ENCODE results near the gene TCL1A. TPM values are rescaled to one million over a fixed set of nuclear protein-coding genes. Genes with fewer than 3 reads are reported as not detected.

TCL1A gene
- total and polyA plus RNA-seq, 4 donors = 0.14 to 17.2 (median 0.68) TPM

DNA sequence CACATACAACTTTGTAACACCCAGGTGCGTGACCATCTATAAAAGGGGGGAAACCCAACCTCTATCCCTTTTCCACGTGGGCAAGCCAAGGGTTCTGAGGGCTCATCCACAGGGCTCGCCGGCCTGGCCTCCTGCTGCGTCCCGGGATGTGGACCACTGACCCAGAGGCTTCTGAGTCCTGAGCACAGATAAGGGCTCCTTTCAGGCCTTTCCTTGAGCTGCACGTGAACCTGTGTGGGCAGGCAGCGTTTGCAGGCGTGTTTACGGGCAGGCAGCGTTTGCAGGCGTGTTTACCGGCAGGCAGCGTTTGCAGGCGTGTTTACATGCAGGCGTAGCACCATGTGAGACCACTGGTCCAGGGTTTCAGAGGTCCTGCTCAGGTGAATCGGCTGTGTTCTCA is 3.8 kb downstream of the TCL1A start (continued):
- TF ChIP-seq EGR1 (IDR thresholded peaks at IDR 0.05; ENCODE audit: low read depth in 2 of 2) (no peak), FOXA1 (IDR thresholded peaks at IDR 0.05) (no peak)

DNA sequence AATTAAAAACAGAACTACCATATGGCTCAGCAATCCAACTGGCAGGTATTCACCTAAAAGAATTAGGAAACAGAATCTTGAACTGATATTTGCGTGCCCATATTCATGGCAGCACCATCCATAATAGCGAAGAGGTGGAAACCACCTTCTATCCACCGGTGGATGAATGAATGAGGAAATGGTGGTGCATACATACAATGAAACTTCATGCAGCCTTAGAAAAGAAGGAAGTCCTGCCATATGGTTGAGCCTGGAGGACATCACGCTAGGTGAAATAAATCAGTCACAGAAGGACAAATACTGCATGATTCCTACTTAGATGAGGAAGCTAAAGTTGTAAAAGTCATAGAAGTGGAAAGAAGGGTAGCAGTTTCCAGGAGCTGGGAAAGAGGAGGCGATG is 6.6 kb downstream of the TCL1A start:
- H3K4me3 ChIP-seq (ENCODE audit: low read depth in 1 of 3, low read length in 3 of 3) = no peak overlapping the region
- peaks cover 0 to 11% (median 1%) of the 10 kb centered on the region in 4 donors for H3K27me3 ChIP-seq (ENCODE audit: control insufficient read depth in 4 of 4, insufficient read depth in 4 of 4, low read length in 3 of 4)
- 80% methylated on average over 5 of the region's 5 CpGs for WGBS
- no peak overlapping the region for H3K27ac ChIP-seq (ENCODE audit: low read depth in 1 of 2, low read length in 2 of 2)
- no peak overlapping the region for H3K9ac ChIP-seq (ENCODE audit: low read depth in 1 of 2, low read length in 2 of 2)
- no peaks in the 10 kb centered on the region for H3K36me3 ChIP-seq (ENCODE audit: control insufficient read depth in 4 of 4, insufficient read depth in 3 of 4, low read depth in 1 of 4, low read length in 3 of 4)
- H3K4me1 ChIP-seq (ENCODE audit: control insufficient read depth in 4 of 4, insufficient read depth in 4 of 4, low read length in 3 of 4) = no peaks in the 10 kb centered on the region
- H3K9me3 ChIP-seq (ENCODE audit: control insufficient read depth in 4 of 4, low read length in 3 of 4) = no peaks in the 10 kb centered on the region
- no peak for DNase-seq (ENCODE audit: low spot score)
- TF ChIP-seq CTCF (IDR thresholded peaks at IDR 0.05; ENCODE audit: low read depth, low read length, missing input control) = no peak
- no peak for TF ChIP-seq FOXA2 (IDR thresholded peaks at IDR 0.05)
- TF ChIP-seq JUND (IDR thresholded peaks at IDR 0.05) = no peak
- TF ChIP-seq ZBTB33 (IDR thresholded peaks at IDR 0.05) = no peak
- TF ChIP-seq, protein P1, sequence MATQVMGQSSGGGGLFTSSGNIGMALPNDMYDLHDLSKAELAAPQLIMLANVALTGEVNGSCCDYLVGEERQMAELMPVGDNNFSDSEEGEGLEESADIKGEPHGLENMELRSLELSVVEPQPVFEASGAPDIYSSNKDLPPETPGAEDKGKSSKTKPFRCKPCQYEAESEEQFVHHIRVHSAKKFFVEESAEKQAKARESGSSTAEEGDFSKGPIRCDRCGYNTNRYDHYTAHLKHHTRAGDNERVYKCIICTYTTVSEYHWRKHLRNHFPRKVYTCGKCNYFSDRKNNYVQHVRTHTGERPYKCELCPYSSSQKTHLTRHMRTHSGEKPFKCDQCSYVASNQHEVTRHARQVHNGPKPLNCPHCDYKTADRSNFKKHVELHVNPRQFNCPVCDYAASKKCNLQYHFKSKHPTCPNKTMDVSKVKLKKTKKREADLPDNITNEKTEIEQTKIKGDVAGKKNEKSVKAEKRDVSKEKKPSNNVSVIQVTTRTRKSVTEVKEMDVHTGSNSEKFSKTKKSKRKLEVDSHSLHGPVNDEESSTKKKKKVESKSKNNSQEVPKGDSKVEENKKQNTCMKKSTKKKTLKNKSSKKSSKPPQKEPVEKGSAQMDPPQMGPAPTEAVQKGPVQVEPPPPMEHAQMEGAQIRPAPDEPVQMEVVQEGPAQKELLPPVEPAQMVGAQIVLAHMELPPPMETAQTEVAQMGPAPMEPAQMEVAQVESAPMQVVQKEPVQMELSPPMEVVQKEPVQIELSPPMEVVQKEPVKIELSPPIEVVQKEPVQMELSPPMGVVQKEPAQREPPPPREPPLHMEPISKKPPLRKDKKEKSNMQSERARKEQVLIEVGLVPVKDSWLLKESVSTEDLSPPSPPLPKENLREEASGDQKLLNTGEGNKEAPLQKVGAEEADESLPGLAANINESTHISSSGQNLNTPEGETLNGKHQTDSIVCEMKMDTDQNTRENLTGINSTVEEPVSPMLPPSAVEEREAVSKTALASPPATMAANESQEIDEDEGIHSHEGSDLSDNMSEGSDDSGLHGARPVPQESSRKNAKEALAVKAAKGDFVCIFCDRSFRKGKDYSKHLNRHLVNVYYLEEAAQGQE (IDR thresholded peaks at IDR 0.05) = no peak

DNA sequence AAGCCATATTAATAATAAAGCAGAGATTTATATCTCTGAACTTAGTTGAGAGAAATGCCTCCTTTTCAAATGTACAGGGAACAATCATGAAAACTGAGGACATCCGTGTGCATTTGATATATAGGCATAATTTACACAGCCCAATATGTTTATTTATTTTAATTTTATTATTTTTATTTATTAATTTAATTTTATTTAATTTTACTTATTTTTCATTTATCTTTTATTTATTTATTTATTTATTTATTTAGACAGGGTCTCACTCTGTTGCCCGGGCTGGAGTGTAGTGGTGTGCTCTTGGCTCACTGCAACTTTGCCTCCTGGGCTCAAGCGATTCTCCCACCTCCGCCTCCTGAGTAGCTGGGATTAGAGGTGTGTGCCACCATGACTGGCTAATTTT is 8.4 kb downstream of the TCL1A start:
- Histone ChIP-seq H3K27ac (ENCODE audit: low read depth in 1 of 2, low read length in 2 of 2) (no peak overlapping the region), H3K4me1 (ENCODE audit: control insufficient read depth in 4 of 4, insufficient read depth in 4 of 4, low read length in 3 of 4) (no peaks in the 10 kb centered on the region), H3K9ac (ENCODE audit: low read depth in 1 of 2, low read length in 2 of 2) (no peak overlapping the region), H3K4me3 (ENCODE audit: low read depth in 1 of 3, low read length in 3 of 3) (no peak overlapping the region), H3K36me3 (ENCODE audit: control insufficient read depth in 4 of 4, insufficient read depth in 3 of 4, low read depth in 1 of 4, low read length in 3 of 4) (no peaks in the 10 kb centered on the region), H3K9me3 (ENCODE audit: control insufficient read depth in 4 of 4, low read length in 3 of 4) (no peaks in the 10 kb centered on the region), H3K27me3 (ENCODE audit: control insufficient read depth in 4 of 4, insufficient read depth in 4 of 4, low read length in 3 of 4) (peaks cover 0 to 6% (median 1%) of the 10 kb centered on the region in 4 donors)
- no peak for DNase-seq (ENCODE audit: low spot score)
- 86% methylated on average over 4 of the region's 4 CpGs for WGBS
- TF ChIP-seq TAF1 (conservative IDR thresholded peaks at IDR 0.05) (no peak), RAD21 (IDR thresholded peaks at IDR 0.05) (no peak), ATF3 (IDR thresholded peaks at IDR 0.05) (no peak), SP1 (IDR thresholded peaks at IDR 0.05) (no peak), MAX (IDR thresholded peaks at IDR 0.05) (no peak), NR2F2 (IDR thresholded peaks at IDR 0.05) (no peak), HNF4A (conservative IDR thresholded peaks at IDR 0.05) (no peak), JUND (IDR thresholded peaks at IDR 0.05) (no peak), HNF4G (IDR thresholded peaks at IDR 0.05) (no peak), EGR1 (IDR thresholded peaks at IDR 0.05; ENCODE audit: low read depth in 2 of 2) (no peak), CTCF (IDR thresholded peaks at IDR 0.05; ENCODE audit: low read depth, low read length, missing input control) (no peak), FOXA1 (IDR thresholded peaks at IDR 0.05) (no peak), GABPA (IDR thresholded peaks at IDR 0.05 in 1 of 2, conservative IDR thresholded peaks at IDR 0.05 in 1 of 2) (no peak)

All from liver (tissue), 9 donors.